ENCODE results near the gene GNAZ. TPM values are rescaled to one million over a fixed set of nuclear protein-coding genes. Genes with fewer than 3 reads are reported as not detected.

The GNAZ gene
- total RNA-seq, 1 donor from 2014 or later = 1.1 TPM

DNA sequence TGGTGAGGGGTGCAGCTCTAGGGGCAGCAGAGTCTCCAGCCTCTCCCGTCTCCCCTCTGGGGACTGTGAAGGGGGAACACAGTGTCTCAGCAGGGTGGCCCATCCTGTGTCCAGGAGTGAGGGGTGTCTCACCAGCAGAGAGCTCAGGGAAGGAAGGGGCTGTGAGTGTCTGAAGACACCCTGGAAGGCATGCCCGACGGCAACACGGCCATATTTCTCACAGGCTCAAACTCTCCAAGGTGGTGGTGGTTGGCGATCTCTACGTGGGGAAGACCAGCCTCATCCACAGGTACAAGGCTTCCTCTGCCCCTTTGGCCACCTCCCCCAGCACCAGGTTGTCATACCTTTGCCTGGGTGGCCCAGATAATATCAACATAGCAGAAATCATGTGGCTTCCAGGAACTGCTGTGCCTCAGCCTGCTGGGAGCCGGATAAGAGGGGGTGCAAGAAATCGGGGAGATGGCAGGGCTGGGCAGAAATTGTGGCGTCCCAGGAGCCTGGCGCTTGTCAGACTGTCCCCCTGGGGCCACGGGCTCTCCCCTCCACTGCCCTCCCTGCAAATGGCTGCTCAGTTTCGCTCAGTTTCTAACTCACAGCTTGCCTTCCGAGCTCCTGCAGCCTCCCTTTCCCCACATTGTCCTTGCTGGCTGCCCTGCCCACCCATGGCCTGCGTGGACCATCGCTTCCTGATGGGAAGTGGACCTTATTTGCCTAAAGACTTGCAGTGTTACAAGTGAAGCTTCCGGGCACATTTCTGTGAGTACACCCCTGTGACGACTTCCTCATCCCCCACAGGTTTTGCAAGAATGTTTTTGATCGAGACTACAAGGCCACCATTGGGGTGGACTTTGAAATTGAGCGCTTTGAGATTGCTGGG is 82.2 kb downstream of the GNAZ start:
- Mint-ChIP-seq H3K27ac (ENCODE audit: unreplicated experiment) (no peak overlapping the region), H3K4me3 (ENCODE audit: unreplicated experiment) (no peak overlapping the region), H3K27me3 (ENCODE audit: low read depth, unreplicated experiment) (peaks cover 6% of the 10 kb centered on the region), H3K4me1 (ENCODE audit: low read depth, unreplicated experiment) (peaks cover 7% of the 10 kb centered on the region), H3K36me3 (ENCODE audit: low read depth, unreplicated experiment) (peaks cover 21% of the 10 kb centered on the region), H3K9me3 (ENCODE audit: unreplicated experiment) (no peaks in the 10 kb centered on the region)
- Histone ChIP-seq H3K4me3 (ENCODE audit: insufficient read depth, low read depth, low read length) (no peak overlapping the region), H3K27ac (ENCODE audit: low read depth, low read length) (no peak overlapping the region), H3K9me3 (ENCODE audit: insufficient read depth, low read depth, low read length) (no peaks in the 10 kb centered on the region), H3K27me3 (ENCODE audit: insufficient read depth, low read length) (no peaks in the 10 kb centered on the region), H3K36me3 (ENCODE audit: insufficient read depth, low read length) (no peaks in the 10 kb centered on the region), H2AFZ (ENCODE audit: low read depth, low read length) (no peak overlapping the region), H3K4me1 (ENCODE audit: insufficient read depth, low read length) (peaks cover 1% of the 10 kb centered on the region), H4K20me1 (ENCODE audit: insufficient read depth, low read length) (peaks cover 10% of the 10 kb centered on the region), H3K4me2 (ENCODE audit: low read length) (no peak overlapping the region), H3K9ac (ENCODE audit: low read length) (no peak overlapping the region), H3K79me2 (ENCODE audit: insufficient read depth, low read length) (no peaks in the 10 kb centered on the region)
- FAIRE-seq (no peak), DNase-seq (ENCODE audit: low read depth) (no peak)
- TF ChIP-seq EZH2 (IDR thresholded peaks at IDR 0.05; ENCODE audit: insufficient read depth, low read length) = no peak
- TF ChIP-seq, protein P1, sequence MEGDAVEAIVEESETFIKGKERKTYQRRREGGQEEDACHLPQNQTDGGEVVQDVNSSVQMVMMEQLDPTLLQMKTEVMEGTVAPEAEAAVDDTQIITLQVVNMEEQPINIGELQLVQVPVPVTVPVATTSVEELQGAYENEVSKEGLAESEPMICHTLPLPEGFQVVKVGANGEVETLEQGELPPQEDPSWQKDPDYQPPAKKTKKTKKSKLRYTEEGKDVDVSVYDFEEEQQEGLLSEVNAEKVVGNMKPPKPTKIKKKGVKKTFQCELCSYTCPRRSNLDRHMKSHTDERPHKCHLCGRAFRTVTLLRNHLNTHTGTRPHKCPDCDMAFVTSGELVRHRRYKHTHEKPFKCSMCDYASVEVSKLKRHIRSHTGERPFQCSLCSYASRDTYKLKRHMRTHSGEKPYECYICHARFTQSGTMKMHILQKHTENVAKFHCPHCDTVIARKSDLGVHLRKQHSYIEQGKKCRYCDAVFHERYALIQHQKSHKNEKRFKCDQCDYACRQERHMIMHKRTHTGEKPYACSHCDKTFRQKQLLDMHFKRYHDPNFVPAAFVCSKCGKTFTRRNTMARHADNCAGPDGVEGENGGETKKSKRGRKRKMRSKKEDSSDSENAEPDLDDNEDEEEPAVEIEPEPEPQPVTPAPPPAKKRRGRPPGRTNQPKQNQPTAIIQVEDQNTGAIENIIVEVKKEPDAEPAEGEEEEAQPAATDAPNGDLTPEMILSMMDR (IDR thresholded peaks at IDR 0.05; ENCODE audit: insufficient read depth, low read depth, low read length) = no peak

DNA sequence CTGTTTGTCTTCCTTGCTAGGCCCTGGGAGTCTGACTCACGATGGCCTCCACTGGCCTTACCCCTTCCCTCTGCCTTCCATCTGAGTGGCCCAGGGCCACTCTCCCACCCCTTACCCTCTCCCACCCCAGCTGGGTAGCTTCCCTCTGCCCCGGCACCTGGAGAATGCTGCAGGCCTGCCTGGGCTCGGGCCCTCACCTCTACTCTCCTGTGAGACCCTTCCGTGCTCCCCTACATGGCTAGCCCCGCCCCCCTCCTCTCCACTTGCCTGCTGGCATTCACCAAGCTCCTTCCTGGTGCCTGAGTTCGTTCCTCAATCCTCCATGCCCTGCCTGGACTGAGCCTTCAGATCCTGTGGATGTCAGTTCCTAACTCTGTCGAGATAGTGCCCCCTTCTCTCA is 83.7 kb downstream of the GNAZ start:
- no peaks in the 10 kb centered on the region for H4K20me1 ChIP-seq (ENCODE audit: insufficient read depth, low read length)
- no peaks in the 10 kb centered on the region for H3K79me2 ChIP-seq (ENCODE audit: insufficient read depth, low read length)
- no peak overlapping the region for H3K27ac ChIP-seq (ENCODE audit: low read depth, low read length)
- TF ChIP-seq, protein P1 (IDR thresholded peaks at IDR 0.05; ENCODE audit: insufficient read depth, low read depth, low read length) = no peak
- no peak for TF ChIP-seq EZH2 (IDR thresholded peaks at IDR 0.05; ENCODE audit: insufficient read depth, low read length)
- H3K27ac Mint-ChIP-seq (ENCODE audit: unreplicated experiment) = no peak overlapping the region
- H3K9me3 ChIP-seq (ENCODE audit: insufficient read depth, low read depth, low read length) = no peaks in the 10 kb centered on the region
- no peak overlapping the region for H3K4me2 ChIP-seq (ENCODE audit: low read length)
- H3K9me3 Mint-ChIP-seq (ENCODE audit: unreplicated experiment) = no peaks in the 10 kb centered on the region
- H3K4me3 Mint-ChIP-seq (ENCODE audit: unreplicated experiment) = no peak overlapping the region
- no peak for FAIRE-seq
- H2AFZ ChIP-seq (ENCODE audit: low read depth, low read length) = no peak overlapping the region
- no peaks in the 10 kb centered on the region for H3K27me3 ChIP-seq (ENCODE audit: insufficient read depth, low read length)
- DNase-seq (ENCODE audit: low read depth) = no peak
- H3K36me3 Mint-ChIP-seq (ENCODE audit: low read depth, unreplicated experiment) = peaks cover 18% of the 10 kb centered on the region
- peaks cover 10% of the 10 kb centered on the region for H3K27me3 Mint-ChIP-seq (ENCODE audit: low read depth, unreplicated experiment)
- no peaks in the 10 kb centered on the region for H3K4me1 ChIP-seq (ENCODE audit: insufficient read depth, low read length)
- H3K9ac ChIP-seq (ENCODE audit: low read length) = no peak overlapping the region
- no peaks in the 10 kb centered on the region for H3K36me3 ChIP-seq (ENCODE audit: insufficient read depth, low read length)
- H3K4me3 ChIP-seq (ENCODE audit: insufficient read depth, low read depth, low read length) = no peak overlapping the region
- H3K4me1 Mint-ChIP-seq (ENCODE audit: low read depth, unreplicated experiment) = peaks cover 7% of the 10 kb centered on the region

DNA sequence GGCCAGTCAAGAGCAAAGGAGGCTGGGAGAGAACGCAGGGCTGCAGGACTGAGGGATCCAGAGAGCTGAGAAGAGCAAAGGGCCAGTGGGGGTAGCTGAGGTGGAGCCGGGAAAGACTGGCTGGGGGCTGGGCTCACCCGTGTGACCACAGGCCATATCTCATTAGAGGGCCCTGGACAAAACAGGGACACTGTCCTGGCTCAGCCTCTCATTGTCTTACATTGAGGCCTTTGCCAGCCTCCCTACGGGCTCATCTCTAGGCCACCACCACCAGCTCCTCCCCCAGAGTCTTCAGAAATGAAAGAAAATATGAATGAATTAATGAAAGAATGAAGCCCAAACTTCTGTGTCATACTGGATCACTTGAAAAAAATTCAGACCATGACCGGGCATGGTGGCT is 84.1 kb downstream of the GNAZ start:
- H3K4me1 ChIP-seq (ENCODE audit: insufficient read depth, low read length) = no peaks in the 10 kb centered on the region
- no peaks in the 10 kb centered on the region for H3K27me3 ChIP-seq (ENCODE audit: insufficient read depth, low read length)
- H3K27ac Mint-ChIP-seq (ENCODE audit: unreplicated experiment) = no peak overlapping the region
- no peak for DNase-seq (ENCODE audit: low read depth)
- no peak overlapping the region for H3K27ac ChIP-seq (ENCODE audit: low read depth, low read length)
- H3K9me3 ChIP-seq (ENCODE audit: insufficient read depth, low read depth, low read length) = no peaks in the 10 kb centered on the region
- H3K4me1 Mint-ChIP-seq (ENCODE audit: low read depth, unreplicated experiment) = peaks cover 7% of the 10 kb centered on the region
- H3K9ac ChIP-seq (ENCODE audit: low read length) = no peak overlapping the region
- H3K79me2 ChIP-seq (ENCODE audit: insufficient read depth, low read length) = no peaks in the 10 kb centered on the region
- no peak overlapping the region for H3K4me3 Mint-ChIP-seq (ENCODE audit: unreplicated experiment)
- no peak overlapping the region for H3K4me3 ChIP-seq (ENCODE audit: insufficient read depth, low read depth, low read length)
- FAIRE-seq = no peak
- no peaks in the 10 kb centered on the region for H3K9me3 Mint-ChIP-seq (ENCODE audit: unreplicated experiment)
- peaks cover 10% of the 10 kb centered on the region for H3K27me3 Mint-ChIP-seq (ENCODE audit: low read depth, unreplicated experiment)
- no peak overlapping the region for H2AFZ ChIP-seq (ENCODE audit: low read depth, low read length)
- no peaks in the 10 kb centered on the region for H4K20me1 ChIP-seq (ENCODE audit: insufficient read depth, low read length)
- H3K36me3 Mint-ChIP-seq (ENCODE audit: low read depth, unreplicated experiment) = peaks cover 18% of the 10 kb centered on the region
- no peak for TF ChIP-seq EZH2 (IDR thresholded peaks at IDR 0.05; ENCODE audit: insufficient read depth, low read length)
- TF ChIP-seq, protein P1 (IDR thresholded peaks at IDR 0.05; ENCODE audit: insufficient read depth, low read depth, low read length) = no peak
- H3K4me2 ChIP-seq (ENCODE audit: low read length) = no peak overlapping the region
- H3K36me3 ChIP-seq (ENCODE audit: insufficient read depth, low read length) = no peaks in the 10 kb centered on the region

Measured in astrocyte (in vitro differentiated cells and primary cell).